Frontal cortex (tissue), 1 donor: ENCODE data around the gene CELF6. TPM values are rescaled to one million over a fixed set of nuclear protein-coding genes. Genes with fewer than 3 reads are reported as not detected.

Source experiments
- total RNA-seq: library from RNA; depleted of rRNA; stranded (reverse); fragments of >200 nt; gene quantifications from one replicate; pipeline ENCODE4 v1.2.3, GENCODE V29; 2014

The CELF6 gene
- total RNA-seq, 1 donor from 2014 or later, result 11.4 TPM

Other genes starting within 250 kb of the CELF6 start
- 121 TPM for gene MYO9A, start 202.0 kb downstream of the CELF6 start, total RNA-seq
- gene SENP8, start 201.8 kb downstream of the CELF6 start, total RNA-seq, result 6.1 TPM
- gene GRAMD2A, start 122.4 kb downstream of the CELF6 start, total RNA-seq, result 1.2 TPM
- gene PKM, start 89.0 kb downstream of the CELF6 start, total RNA-seq, result 285 TPM
- 55.4 TPM for gene PARP6, start 47.6 kb downstream of the CELF6 start, total RNA-seq
- gene HEXA, start 55.9 kb upstream of the CELF6 start, total RNA-seq, result 30.6 TPM
- gene TMEM202, start 78.1 kb upstream of the CELF6 start, total RNA-seq, result not detected
- gene ARIH1, start 154.2 kb upstream of the CELF6 start, total RNA-seq, result 31.4 TPM